PC-3 (cell line): ENCODE measurements around the gene GKN1.

ENCODE experiments used
- EZH2 ChIP-seq: fragments of 300-600 bp; sonication (generic); IDR thresholded peaks from one replicate; pipeline ENCODE4 v1.6.1; 2017; ENCODE audit warnings: antibody characterized with exemption, mild to moderate bottlenecking, low read length; ENCODE audit not compliant: unreplicated experiment
- EZH2phosphoT487 ChIP-seq: fragments of 300-600 bp; sonication (generic); IDR thresholded peaks from 2 replicates; pipeline ENCODE4 v1.6.1; 2018; ENCODE audit warnings: mild to moderate bottlenecking, antibody characterized with exemption, low read length, borderline replicate concordance
- TF ChIP-seq, protein P1 (sequence below): fragments of 300-600 bp; sonication (generic); conservative IDR thresholded peaks from 2 replicates; pipeline ENCODE4 v1.5.1; 2017; ENCODE audit warnings: antibody characterized with exemption, low read depth, mild to moderate bottlenecking, low read length

DNA sequence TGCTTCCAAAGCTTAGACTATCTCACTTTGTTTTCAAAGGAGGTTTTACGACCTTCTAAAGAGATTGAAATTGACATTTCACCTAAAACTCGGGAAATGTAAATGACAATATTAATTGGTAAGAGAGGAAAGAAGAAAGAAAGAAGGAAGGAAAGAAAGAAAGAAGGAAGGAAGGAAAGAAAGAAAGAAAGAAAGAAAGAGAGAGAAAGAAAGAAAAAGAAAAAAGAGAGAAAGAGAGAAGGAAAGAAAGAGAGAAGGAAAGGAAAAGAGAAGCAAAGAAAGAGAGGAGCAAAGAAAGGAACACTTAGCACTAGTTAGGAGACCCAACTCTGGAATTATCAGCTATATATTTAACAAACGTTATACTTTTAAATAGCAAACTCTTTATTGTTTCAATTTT is 3.7 kb downstream of the GKN1 start:
- TF ChIP-seq, protein P1, sequence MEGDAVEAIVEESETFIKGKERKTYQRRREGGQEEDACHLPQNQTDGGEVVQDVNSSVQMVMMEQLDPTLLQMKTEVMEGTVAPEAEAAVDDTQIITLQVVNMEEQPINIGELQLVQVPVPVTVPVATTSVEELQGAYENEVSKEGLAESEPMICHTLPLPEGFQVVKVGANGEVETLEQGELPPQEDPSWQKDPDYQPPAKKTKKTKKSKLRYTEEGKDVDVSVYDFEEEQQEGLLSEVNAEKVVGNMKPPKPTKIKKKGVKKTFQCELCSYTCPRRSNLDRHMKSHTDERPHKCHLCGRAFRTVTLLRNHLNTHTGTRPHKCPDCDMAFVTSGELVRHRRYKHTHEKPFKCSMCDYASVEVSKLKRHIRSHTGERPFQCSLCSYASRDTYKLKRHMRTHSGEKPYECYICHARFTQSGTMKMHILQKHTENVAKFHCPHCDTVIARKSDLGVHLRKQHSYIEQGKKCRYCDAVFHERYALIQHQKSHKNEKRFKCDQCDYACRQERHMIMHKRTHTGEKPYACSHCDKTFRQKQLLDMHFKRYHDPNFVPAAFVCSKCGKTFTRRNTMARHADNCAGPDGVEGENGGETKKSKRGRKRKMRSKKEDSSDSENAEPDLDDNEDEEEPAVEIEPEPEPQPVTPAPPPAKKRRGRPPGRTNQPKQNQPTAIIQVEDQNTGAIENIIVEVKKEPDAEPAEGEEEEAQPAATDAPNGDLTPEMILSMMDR = no peak
- TF ChIP-seq EZH2 (no peak), EZH2phosphoT487 (no peak)
